ENCODE data around the gene UBE2L6.

The UBE2L6 gene

DNA sequence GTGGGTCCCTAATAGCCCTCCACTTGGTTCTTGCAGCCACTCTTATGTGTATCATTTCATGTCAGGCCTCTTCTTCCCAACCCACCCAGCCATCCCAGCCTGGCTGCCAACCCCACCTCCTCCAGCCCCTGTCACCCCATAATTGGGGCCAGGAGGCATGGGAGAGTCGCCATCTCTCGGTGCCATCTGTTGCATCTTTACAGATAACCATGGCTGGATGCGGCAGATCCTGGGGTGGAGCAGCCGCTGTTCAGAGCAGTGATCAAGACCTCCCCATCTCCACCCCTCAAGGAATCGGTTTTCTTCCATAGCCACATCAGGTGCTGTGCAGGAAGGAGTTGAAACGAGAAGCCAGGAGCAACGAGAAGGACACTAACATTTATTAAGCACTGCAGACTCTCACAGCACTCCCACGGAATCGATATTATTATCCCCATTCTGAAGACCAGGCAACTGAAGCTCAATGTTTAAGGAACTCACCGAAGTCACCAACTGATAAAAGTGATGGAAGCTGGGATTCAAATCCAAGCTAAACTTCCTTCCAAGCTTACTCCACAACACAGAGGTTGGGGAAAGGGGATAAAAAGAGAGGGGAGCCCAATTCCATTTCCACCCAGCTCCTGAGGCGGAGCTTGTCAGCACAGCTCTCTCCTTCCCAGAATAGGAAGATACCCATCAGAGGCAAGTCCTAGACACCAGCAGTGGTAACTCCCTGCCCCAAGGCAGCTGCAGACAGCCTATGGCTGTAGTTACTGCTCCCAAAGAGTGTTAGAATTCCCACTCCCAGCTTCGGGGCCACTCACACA is 54.6 kb downstream of the UBE2L6 start:
- TF ChIP-seq, protein P1, sequence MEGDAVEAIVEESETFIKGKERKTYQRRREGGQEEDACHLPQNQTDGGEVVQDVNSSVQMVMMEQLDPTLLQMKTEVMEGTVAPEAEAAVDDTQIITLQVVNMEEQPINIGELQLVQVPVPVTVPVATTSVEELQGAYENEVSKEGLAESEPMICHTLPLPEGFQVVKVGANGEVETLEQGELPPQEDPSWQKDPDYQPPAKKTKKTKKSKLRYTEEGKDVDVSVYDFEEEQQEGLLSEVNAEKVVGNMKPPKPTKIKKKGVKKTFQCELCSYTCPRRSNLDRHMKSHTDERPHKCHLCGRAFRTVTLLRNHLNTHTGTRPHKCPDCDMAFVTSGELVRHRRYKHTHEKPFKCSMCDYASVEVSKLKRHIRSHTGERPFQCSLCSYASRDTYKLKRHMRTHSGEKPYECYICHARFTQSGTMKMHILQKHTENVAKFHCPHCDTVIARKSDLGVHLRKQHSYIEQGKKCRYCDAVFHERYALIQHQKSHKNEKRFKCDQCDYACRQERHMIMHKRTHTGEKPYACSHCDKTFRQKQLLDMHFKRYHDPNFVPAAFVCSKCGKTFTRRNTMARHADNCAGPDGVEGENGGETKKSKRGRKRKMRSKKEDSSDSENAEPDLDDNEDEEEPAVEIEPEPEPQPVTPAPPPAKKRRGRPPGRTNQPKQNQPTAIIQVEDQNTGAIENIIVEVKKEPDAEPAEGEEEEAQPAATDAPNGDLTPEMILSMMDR (IDR thresholded peaks at IDR 0.05): no peak

GRCh38 chr11:57511741-57512430 is 55.6 kb downstream of the UBE2L6 start:
- TF ChIP-seq, protein P1 (IDR thresholded peaks at IDR 0.05): no peak

DNA sequence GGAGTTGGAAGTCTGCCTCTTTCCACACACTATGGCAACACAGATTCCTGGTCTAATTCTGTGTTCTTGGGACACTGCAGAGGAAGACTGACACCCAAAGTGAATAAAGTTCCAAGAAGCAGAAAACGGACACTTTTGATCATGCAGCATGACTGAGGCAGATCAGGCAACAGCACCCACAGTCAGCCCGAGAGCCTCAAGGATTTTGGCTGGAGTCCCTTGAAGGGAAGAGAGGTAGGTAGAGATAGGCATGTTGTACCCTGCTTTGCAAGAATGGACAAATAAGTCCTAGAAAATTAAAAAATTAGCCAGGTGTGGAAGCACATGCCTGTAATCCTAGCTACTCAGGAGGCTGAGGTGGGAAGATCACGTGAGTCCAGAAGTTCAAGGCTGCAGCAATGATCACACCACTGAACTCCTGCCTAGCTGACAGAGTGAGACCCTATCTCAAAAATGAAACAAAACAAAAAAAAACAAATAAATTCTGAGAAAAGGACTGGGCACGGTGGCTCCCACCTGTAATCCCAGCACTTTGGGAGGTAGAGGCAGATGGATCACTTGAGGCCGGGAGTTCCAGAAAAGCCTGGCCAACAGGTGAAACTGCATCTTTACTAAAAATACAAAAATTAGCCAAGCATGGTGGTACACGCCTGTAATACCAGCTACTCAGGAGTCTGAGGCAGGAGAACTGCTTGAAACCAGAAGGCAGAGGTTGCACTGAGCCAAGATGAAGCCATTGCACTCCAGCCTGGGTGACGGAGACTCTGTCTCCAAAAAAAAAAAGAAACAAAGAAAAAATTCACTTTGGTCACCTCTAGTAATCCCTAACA is 58.9 kb downstream of the UBE2L6 start:
- TF ChIP-seq, protein P1 (IDR thresholded peaks at IDR 0.05): no peak

DNA sequence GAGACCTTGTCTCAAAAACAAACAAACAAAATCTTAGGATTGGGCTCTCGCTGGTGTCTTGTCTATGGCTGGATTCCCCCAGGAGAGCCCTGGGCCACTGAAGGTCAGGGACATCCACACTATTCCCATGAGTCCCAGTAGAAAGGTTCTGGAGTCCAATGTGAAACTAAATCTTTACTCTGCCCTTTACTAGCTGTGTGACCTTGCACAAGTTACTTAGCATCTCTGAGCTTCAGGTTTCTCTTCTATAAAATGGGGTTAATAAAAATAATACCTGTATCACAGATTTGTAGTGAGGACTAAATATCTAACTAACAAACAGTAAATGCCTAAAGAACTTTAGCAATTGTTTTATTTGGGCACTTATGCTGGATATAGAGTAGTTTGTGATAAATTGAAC is 61.0 kb downstream of the UBE2L6 start:
- TF ChIP-seq, protein P1 (IDR thresholded peaks at IDR 0.05): no peak

DNA sequence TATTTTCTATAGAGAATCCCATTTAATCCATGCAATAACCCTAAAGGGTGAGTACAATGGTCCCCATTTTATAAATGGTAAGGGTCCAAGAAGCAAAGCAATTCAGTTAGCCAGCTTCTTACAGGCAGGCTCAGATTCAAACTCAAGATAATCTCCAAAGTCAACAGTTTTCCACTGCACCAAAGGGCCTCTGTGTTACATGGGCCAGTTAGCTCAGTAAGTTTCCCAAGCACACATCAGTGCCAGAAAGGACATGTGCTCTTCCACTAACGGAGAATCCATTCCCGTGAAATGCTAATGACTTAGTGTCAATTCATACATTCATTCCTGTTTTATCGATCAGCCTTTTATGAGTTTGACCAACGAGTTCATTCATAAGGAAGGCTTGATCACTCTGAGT is 63.0 kb downstream of the UBE2L6 start:
- TF ChIP-seq, protein P1 (IDR thresholded peaks at IDR 0.05): no peak

- TF ChIP-seq, protein P1 (IDR thresholded peaks at IDR 0.05): no peak
Observed at GRCh38 chr11:57502870-57503269, 64.6 kb downstream of the UBE2L6 start.

DNA sequence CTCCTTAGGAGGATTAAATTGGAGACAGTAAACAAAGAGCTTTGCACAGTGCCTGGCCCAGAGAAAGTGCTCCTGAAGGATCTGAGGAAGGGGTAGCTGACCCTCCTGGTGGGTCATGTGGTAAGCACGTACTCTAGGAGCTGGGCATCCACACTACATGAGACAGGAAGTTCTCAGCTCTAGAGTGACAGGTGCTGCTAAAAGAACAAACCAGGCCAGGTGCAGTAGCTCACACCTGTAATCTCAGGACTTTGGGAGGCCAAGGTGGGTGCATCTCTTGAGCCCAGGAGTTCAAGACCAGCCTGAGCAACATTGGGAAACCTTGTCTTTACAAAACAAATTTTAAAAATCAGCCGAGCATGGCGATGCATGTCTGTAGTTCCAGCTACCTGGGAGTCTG is 65.1 kb downstream of the UBE2L6 start:
- TF ChIP-seq, protein P1 (IDR thresholded peaks at IDR 0.05): no peak
